OCI-LY1 (cell line): ENCODE measurements around the gene FUBP1.

Experiments used
- CTCF ChIP-seq: fragments of 200-600 bp; sonication (generic), shearing (Covaris generic); IDR thresholded peaks from 2 replicates; pipeline ENCODE4 v1.5.1; 2017; ENCODE audit warnings: mild to moderate bottlenecking, antibody characterized with exemption, low read length, moderate library complexity, mixed read lengths
- EZH2 ChIP-seq: fragments of 200-600 bp; sonication (generic), shearing (Covaris generic); IDR thresholded peaks from 2 replicates; pipeline ENCODE4 v1.8.0; 2017; ENCODE audit warnings: borderline replicate concordance, mixed run types, mild to moderate bottlenecking, antibody characterized with exemption, low read length, moderate library complexity, mixed read lengths

- TF ChIP-seq CTCF (no peak), EZH2 (no peak)
These were observed 25.2 kb upstream of the FUBP1 start for GRCh38 chr1:78003882-78004718.
